Psoas muscle (tissue), 8 donors: ENCODE data around the gene COL4A3. TPM values are rescaled to one million over a fixed set of nuclear protein-coding genes. Genes with fewer than 3 reads are reported as not detected.

Source experiments
- ATAC-seq, 4 donors: fragments of 200-7000 bp; cut with Tn5 transposase; one replicate each; pipeline ENCODE4 v1.9.1; 2020; ENCODE audit warnings: moderate library complexity in 3 of 4, mild to moderate bottlenecking in 2 of 4
- DNase-seq, 2 donors: peaks; one replicate each; pipeline ENCODE4 v3.0.0-alpha.2; 2020
- H3K27ac ChIP-seq: fragments of 200-600 bp; one replicate; pipeline ENCODE4 v1.8.0; 2022
- H3K27me3 ChIP-seq, 3 donors: fragments of 200-600 bp in 1 of 3; one replicate each; pipeline versions ENCODE4 v1.6.1 to v1.8.0; 2013 to 2022; ENCODE audit warnings: low read length in 2 of 3, mild to moderate bottlenecking in 2 of 3, moderate library complexity in 1 of 3; ENCODE audit not compliant: insufficient read depth in 3 of 3
- H3K36me3 ChIP-seq, 2 donors: fragments of 200-600 bp in 1 of 2; one replicate each; pipeline versions ENCODE4 v1.6.1 to v1.8.0; 2013 to 2022; ENCODE audit warnings: low read depth in 1 of 2, mild to moderate bottlenecking in 1 of 2, moderate library complexity in 1 of 2; ENCODE audit not compliant: insufficient read depth in 1 of 2
- H3K4me1 ChIP-seq: fragments of 200-600 bp; one replicate; pipeline ENCODE4 v1.8.0; 2022
- H3K4me3 ChIP-seq: fragments of 200-600 bp; one replicate; pipeline ENCODE4 v1.8.0; 2022; ENCODE audit warnings: mild to moderate bottlenecking
- H3K9me3 ChIP-seq: fragments of 200-600 bp; one replicate; pipeline ENCODE4 v1.8.0; 2022
- CTCF ChIP-seq: fragments of 200-600 bp; IDR thresholded peaks from one replicate; pipeline ENCODE4 v1.8.0; 2022; ENCODE audit warnings: antibody characterized with exemption
- WGBS, 3 donors: extraction: QIAGEN DNeasy Blood & Tissue Kit; methylation state at CpG; one replicate each; pipeline versions ENCODE4 v1.1.6 to v1.1.7; 2013; 5-methylcytosine and 5-hydroxymethylcytosine counted together
- intact Hi-C, 2 donors: fragments of 100-400 bp; cut with DNase I; formaldehyde crosslinking; loops; one replicate each; pipeline versions ENCODE4 v1.11.0 to v1.14.2; 2022
- polyA plus RNA-seq, 3 donors: library from polyadenylated mRNA; stranded (reverse); fragments of 200-250 nt; gene quantifications; one replicate each; pipeline ENCODE4 v1.2.3, GENCODE V29; 2013
- total RNA-seq, 4 donors: library from RNA; stranded (reverse); fragmentation: NEBNext Ultra II Directional in 2 of 4; extraction: Animal tissue kit (Norgen Biotek cat#: 25700) in 2 of 4; gene quantifications; one replicate each; pipeline versions ENCODE4 v1.2.1 to v1.2.4, GENCODE V29; 2021 to 2023
- donor health status: healthy with polysubstance abuse.
- donor health status: DM: no; HTN: no; CAD: no; lungs with moderate emphysema.
- donor health status: Bipolar disorder and iron deficiency.
- donor health status: healthy.
- donor health status: DM: yes; HTN: yes; CAD: no.
- donor health status: DM: no; HTN: no; CAD: no.
- donor health status: DM: no; HTN: no; CAD: no.
- donor health status: DM: yes; HTN: yes; CAD: no.

Gene COL4A3
- total and polyA plus RNA-seq, 7 donors, result 3.1 to 29.4 (median 5.6) TPM

GRCh38 chr2:227326783-227327182, 162.4 kb downstream of the COL4A3 start:
- Histone ChIP-seq H3K9me3 (no peaks in the 10 kb centered on the region), H3K4me1 (peaks cover 15% of the 10 kb centered on the region), H3K27me3 (no peaks in the 10 kb centered on the region), H3K27ac (no peak overlapping the region), H3K36me3 (peaks cover 0 to 29% of the 10 kb centered on the region in 2 donors), H3K4me3 (peak overlapping the region; percentile 76)
- ATAC-seq (no peak), DNase-seq (no peak)
- TF ChIP-seq CTCF, result no peak
- intact Hi-C loops, result no loop called here
- WGBS, 3 donors, result 92 to 94% (median 93%) methylated on average over 6 of the region's 6 CpGs

- Histone ChIP-seq H3K9me3 (no peaks in the 10 kb centered on the region), H3K4me1 (no peaks in the 10 kb centered on the region), H3K27me3 (no peaks in the 10 kb centered on the region), H3K27ac (no peak overlapping the region), H3K36me3 (peaks cover 5 to 78% of the 10 kb centered on the region in 2 donors), H3K4me3 (no peak overlapping the region)
- DNase-seq (no peak), ATAC-seq (no peak)
- no peak for TF ChIP-seq CTCF
- intact Hi-C loops, result no loop called here
- WGBS, 3 donors, result 98 to 100% (median 100%) methylated on average over 1 of the region's 1 CpG
Observed at GRCh38 chr2:227335713-227336112, 171.3 kb downstream of the COL4A3 start.

GRCh38 chr2:227337442-227337841, 173.0 kb downstream of the COL4A3 start:
- no peak overlapping the region for H3K27ac ChIP-seq
- no peaks in the 10 kb centered on the region for H3K27me3 ChIP-seq
- H3K36me3 ChIP-seq, result peaks cover 5 to 86% of the 10 kb centered on the region in 2 donors
- 93 to 100% (median 98%) methylated on average over 2 of the region's 2 CpGs for WGBS, 3 donors
- no peak overlapping the region for H3K4me3 ChIP-seq
- DNase-seq, result no peak
- no peak for TF ChIP-seq CTCF
- no peaks in the 10 kb centered on the region for H3K4me1 ChIP-seq
- intact Hi-C loops, result no loop called here
- H3K9me3 ChIP-seq, result no peaks in the 10 kb centered on the region
- no peak for ATAC-seq

- WGBS, 3 donors, result 93 to 94% (median 94%) methylated on average over 2 of the region's 2 CpGs
- H3K36me3 ChIP-seq, result peaks cover 6 to 85% of the 10 kb centered on the region in 2 donors
Observed at GRCh38 chr2:227339098-227339599, 174.7 kb downstream of the COL4A3 start.

More at GRCh38 chr2:227339098-227339599, 174.7 kb downstream of the COL4A3 start:
- Histone ChIP-seq H3K27me3 (no peaks in the 10 kb centered on the region), H3K9me3 (no peaks in the 10 kb centered on the region), H3K4me3 (no peak overlapping the region), H3K4me1 (no peaks in the 10 kb centered on the region), H3K27ac (no peak overlapping the region)
- no peak for TF ChIP-seq CTCF
- intact Hi-C loops, result no loop called here
- DNase-seq (no peak), ATAC-seq (no peak)
